Caco-2 (cell line): Measurements from ENCODE around the gene VPS13C. TPM values are rescaled to one million over a fixed set of nuclear protein-coding genes. Genes with fewer than 3 reads are reported as not detected.

ENCODE experiments used
- BruUV-seq: library from RNA; stranded (reverse); fragments of 400-500 nt; replicated peaks from 2 replicates; lab custom pipeline; 2021; lab: Mats Ljungman, UMichigan
- CTCF ChIA-PET: fragments of 300-600 bp; sonication (Branson Sonifier 250); formaldehyde crosslinking; loops from one replicate; lab custom pipeline; 2022; ENCODE audit warnings: antibody characterized with exemption; lab: Charles Lee
- POLR2A ChIA-PET: fragments of 300-600 bp; sonication (Branson Sonifier 250); formaldehyde crosslinking; loops from one replicate; lab custom pipeline; 2022; ENCODE audit warnings: antibody characterized with exemption; lab: Charles Lee
- DNase-seq, 2 experiments: peaks; one replicate each; pipeline versions ENCODE4 v3.0.0 to v3.0.0-alpha.2; 2020 to 2022
- H3K27me3 ChIP-seq: replicated peaks from 2 replicates; pipeline ENCODE4 v1.6.0; 2011; ENCODE audit warnings: low read length; ENCODE audit not compliant: control insufficient read depth, insufficient read depth
- H3K36me3 ChIP-seq: 2 replicates; pipeline ENCODE4 v1.5.1; 2011; ENCODE audit warnings: low read length; ENCODE audit not compliant: control insufficient read depth, insufficient read depth
- H3K4me1 ChIP-seq: fragments of 250-450 bp; sonication (Bioruptor Pico); 2 replicates; pipeline ENCODE4 v1.5.1; 2020; ENCODE audit warnings: mild to moderate bottlenecking
- H3K4me3 ChIP-seq: 2 replicates; pipeline ENCODE4 v1.5.1; 2011; ENCODE audit warnings: low read depth, mild to moderate bottlenecking, control low read depth, low read length
- H3K9me3 ChIP-seq: fragments of 250-450 bp; sonication (Bioruptor Pico); 2 replicates; pipeline ENCODE4 v1.5.1; 2020; ENCODE audit warnings: mild to moderate bottlenecking, moderate library complexity
- H3K27ac Mint-ChIP-seq: one replicate; pipeline ENCODE4 v1.8.0; 2022; ENCODE audit warnings: mixed read lengths; ENCODE audit not compliant: unreplicated experiment
- H3K27me3 Mint-ChIP-seq: one replicate; pipeline ENCODE4 v1.8.0; 2022; ENCODE audit warnings: mixed read lengths; ENCODE audit not compliant: insufficient read depth, unreplicated experiment
- H3K36me3 Mint-ChIP-seq: one replicate; pipeline ENCODE4 v1.8.0; 2022; ENCODE audit warnings: mild to moderate bottlenecking, mixed read lengths; ENCODE audit not compliant: insufficient read depth, unreplicated experiment
- H3K4me1 Mint-ChIP-seq: one replicate; pipeline ENCODE4 v1.8.0; 2022; ENCODE audit warnings: low read depth, mixed read lengths; ENCODE audit not compliant: unreplicated experiment
- H3K4me3 Mint-ChIP-seq: one replicate; pipeline ENCODE4 v1.8.0; 2022; ENCODE audit warnings: mild to moderate bottlenecking, moderate library complexity, mixed read lengths; ENCODE audit not compliant: unreplicated experiment
- H3K9me3 Mint-ChIP-seq: one replicate; pipeline ENCODE4 v1.8.0; 2022; ENCODE audit warnings: mixed read lengths; ENCODE audit not compliant: unreplicated experiment
- intact Hi-C: fragments of 100-400 bp; cut with micrococcal nuclease; formaldehyde crosslinking; loops from one replicate; pipeline ENCODE4 v1.10.0; 2022; ENCODE audit not compliant: unreplicated experiment
- total RNA-seq: library from RNA; stranded (reverse); gene quantifications from 2 replicates; pipeline ENCODE4 v1.2.3, GENCODE V29; 2022
- TF ChIP-seq, protein P1 (sequence below), 2 experiments: fragments of 200-600 bp in 1 of 2; IDR thresholded peaks; 1 replicate in 1 of 2; 2 replicates in 1 of 2; pipeline versions ENCODE4 v1.5.1 to v1.8.0; 2011 to 2022; ENCODE audit warnings: antibody characterized with exemption in 1 of 2, control low read depth in 1 of 2, inconsistent platforms in 1 of 2, low read depth in 1 of 2, low read length in 1 of 2, mild to moderate bottlenecking in 1 of 2, moderate library complexity in 1 of 2; ENCODE audit not compliant: insufficient read depth in 1 of 2, severe bottlenecking in 1 of 2, unreplicated experiment in 1 of 2

The VPS13C gene
- total RNA-seq, 1 experiment from 2014 or later: 42.4 TPM

DNA sequence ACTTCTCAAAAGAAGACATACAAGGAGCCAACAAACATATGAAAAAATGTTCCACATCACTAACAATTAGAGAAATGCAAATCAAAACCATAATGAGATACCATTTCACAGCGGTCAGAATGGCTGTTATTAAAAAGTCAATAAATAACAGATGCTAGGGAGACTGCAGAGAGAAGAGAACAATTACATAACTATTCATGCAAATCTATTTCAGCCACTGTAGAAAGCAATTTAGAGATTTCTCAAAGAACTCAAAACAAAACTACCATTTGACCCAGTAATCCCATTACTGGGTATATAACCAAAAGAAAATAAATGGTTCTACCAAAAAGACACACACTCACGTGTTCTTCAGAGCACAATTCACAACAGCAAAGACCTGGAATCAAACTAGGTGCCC, 116.3 kb downstream of the VPS13C start:
- Mint-ChIP-seq H3K9me3 (no peaks in the 10 kb centered on the region), H3K4me3 (no peak overlapping the region), H3K27me3 (no peaks in the 10 kb centered on the region), H3K4me1 (no peaks in the 10 kb centered on the region), H3K27ac (no peak overlapping the region), H3K36me3 (peaks cover 10% of the 10 kb centered on the region)
- no TSS peak for BruUV-seq
- intact Hi-C loops: no loop called here
- H3K9me3 ChIP-seq: no peaks in the 10 kb centered on the region
- no peaks in the 10 kb centered on the region for H3K4me1 ChIP-seq
- no peak overlapping the region for H3K4me3 ChIP-seq
- H3K36me3 ChIP-seq: no peaks in the 10 kb centered on the region
- ChIA-PET POLR2A (no interaction called here), CTCF (no interaction called here)
- no peaks in the 10 kb centered on the region for H3K27me3 ChIP-seq
- no peak for DNase-seq
- TF ChIP-seq, protein P1, sequence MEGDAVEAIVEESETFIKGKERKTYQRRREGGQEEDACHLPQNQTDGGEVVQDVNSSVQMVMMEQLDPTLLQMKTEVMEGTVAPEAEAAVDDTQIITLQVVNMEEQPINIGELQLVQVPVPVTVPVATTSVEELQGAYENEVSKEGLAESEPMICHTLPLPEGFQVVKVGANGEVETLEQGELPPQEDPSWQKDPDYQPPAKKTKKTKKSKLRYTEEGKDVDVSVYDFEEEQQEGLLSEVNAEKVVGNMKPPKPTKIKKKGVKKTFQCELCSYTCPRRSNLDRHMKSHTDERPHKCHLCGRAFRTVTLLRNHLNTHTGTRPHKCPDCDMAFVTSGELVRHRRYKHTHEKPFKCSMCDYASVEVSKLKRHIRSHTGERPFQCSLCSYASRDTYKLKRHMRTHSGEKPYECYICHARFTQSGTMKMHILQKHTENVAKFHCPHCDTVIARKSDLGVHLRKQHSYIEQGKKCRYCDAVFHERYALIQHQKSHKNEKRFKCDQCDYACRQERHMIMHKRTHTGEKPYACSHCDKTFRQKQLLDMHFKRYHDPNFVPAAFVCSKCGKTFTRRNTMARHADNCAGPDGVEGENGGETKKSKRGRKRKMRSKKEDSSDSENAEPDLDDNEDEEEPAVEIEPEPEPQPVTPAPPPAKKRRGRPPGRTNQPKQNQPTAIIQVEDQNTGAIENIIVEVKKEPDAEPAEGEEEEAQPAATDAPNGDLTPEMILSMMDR (IDR thresholded peaks at IDR 0.05; ENCODE audit: insufficient read depth in 1 of 2, low read depth in 1 of 2, low read length in 1 of 2, severe bottlenecking in 1 of 2, unreplicated experiment in 1 of 2): no peak

DNA sequence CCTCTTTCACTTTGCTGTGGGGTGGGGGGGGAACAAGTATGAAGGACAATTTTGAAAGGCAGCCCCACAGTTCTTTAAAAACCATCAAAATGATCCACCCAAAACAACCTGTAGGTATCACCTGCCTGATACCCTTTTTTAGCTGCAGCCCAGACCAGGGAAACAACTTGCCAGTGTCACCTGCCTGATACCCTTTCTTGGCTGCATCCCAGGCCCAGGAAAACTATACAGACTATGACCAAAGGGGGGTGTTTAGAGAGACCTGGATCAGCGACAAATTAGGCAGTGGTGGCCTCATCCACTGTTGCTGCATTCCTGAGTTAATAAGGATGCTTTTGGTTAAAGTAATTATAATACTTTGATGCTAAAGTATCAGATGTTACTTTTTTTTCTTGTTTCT, 122.0 kb downstream of the VPS13C start:
- H3K4me1 ChIP-seq: no peaks in the 10 kb centered on the region
- H3K4me3 Mint-ChIP-seq: no peak overlapping the region
- peaks cover 6% of the 10 kb centered on the region for H3K36me3 Mint-ChIP-seq
- H3K36me3 ChIP-seq: no peaks in the 10 kb centered on the region
- H3K4me1 Mint-ChIP-seq: no peaks in the 10 kb centered on the region
- intact Hi-C loops: no loop called here
- DNase-seq: no peak
- H3K27me3 ChIP-seq: no peaks in the 10 kb centered on the region
- H3K27ac Mint-ChIP-seq: no peak overlapping the region
- no peaks in the 10 kb centered on the region for H3K9me3 Mint-ChIP-seq
- ChIA-PET POLR2A (no interaction called here), CTCF (no interaction called here)
- no peak overlapping the region for H3K4me3 ChIP-seq
- BruUV-seq: no TSS peak
- TF ChIP-seq, protein P1 (IDR thresholded peaks at IDR 0.05; ENCODE audit: insufficient read depth in 1 of 2, low read depth in 1 of 2, low read length in 1 of 2, severe bottlenecking in 1 of 2, unreplicated experiment in 1 of 2): no peak
- no peaks in the 10 kb centered on the region for H3K27me3 Mint-ChIP-seq
- H3K9me3 ChIP-seq: no peaks in the 10 kb centered on the region

DNA sequence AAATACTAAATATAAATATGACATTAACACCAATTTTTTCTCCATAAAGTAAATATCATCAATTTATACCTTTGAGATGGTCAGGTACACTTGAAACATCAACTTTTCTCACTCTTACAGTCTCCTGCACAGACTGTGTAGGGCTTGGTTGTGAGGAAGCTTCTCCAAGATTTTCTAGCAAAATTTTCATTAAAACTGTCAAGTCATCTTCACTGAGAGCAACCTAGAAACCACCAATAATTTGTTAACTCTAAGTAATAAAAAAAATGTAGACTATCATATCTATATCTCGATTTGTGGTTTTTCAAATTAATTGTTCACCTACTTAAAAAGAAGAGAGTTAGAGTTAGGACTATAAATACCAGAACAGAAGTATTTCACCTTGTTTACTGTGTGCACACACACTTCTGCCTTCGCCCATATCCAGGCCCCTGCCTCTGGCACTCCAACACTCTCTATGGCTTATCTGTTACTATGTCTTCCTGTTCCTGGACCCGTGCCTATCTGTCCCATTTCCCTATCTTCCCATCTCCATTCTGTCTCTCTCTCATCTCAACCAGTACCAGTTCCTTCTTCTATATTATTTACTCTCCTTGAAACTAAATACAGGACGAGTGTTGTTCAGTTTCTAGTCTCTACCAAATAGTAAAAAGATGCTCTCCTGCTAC, 123.6 kb downstream of the VPS13C start:
- no peak overlapping the region for H3K27ac Mint-ChIP-seq
- CTCF ChIA-PET: no interaction called here

More for the DNA sequence above, 123.6 kb downstream of the VPS13C start:
- Histone ChIP-seq H3K9me3 (no peaks in the 10 kb centered on the region), H3K4me3 (no peak overlapping the region), H3K36me3 (no peaks in the 10 kb centered on the region), H3K27me3 (no peaks in the 10 kb centered on the region), H3K4me1 (no peaks in the 10 kb centered on the region)
- Mint-ChIP-seq H3K36me3 (peaks cover 6% of the 10 kb centered on the region), H3K9me3 (no peaks in the 10 kb centered on the region), H3K4me1 (no peaks in the 10 kb centered on the region), H3K4me3 (no peak overlapping the region), H3K27me3 (no peaks in the 10 kb centered on the region)
- TF ChIP-seq, protein P1 (IDR thresholded peaks at IDR 0.05; ENCODE audit: insufficient read depth in 1 of 2, low read depth in 1 of 2, low read length in 1 of 2, severe bottlenecking in 1 of 2, unreplicated experiment in 1 of 2): no peak
- no TSS peak for BruUV-seq
- intact Hi-C loops: no loop called here
- DNase-seq: no peak
- POLR2A ChIA-PET: no interaction called here
